ENCODE results near the gene RNPC3.
"Not testable (repeated sequence)": the region's sequence is repeated elsewhere in the genome, so short reads cannot be mapped to it uniquely, and the experiment has no call there.

Gene RNPC3

DNA sequence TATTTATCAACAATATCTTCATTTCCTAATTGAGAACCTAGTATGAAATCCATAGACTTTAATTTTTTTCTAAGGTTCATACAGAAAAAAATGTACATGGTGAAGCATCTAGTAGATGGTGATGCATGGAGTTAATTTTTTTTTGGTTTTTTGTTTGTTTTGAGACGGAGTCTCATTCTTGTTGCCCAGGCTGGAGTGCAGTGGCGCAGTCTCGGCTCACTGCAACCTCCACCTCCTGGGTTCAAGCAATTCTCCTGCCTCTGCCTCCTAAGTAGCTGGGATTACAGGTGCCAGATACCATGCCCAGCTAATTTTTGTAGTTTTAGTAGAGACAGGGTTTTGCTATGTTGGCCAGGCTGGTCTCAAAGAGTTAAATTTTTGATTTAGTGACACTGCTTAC, 35.6 kb downstream of the RNPC3 start:
- not testable (repeated sequence) for DNase-seq (ENCODE audit: low spot score)

DNA sequence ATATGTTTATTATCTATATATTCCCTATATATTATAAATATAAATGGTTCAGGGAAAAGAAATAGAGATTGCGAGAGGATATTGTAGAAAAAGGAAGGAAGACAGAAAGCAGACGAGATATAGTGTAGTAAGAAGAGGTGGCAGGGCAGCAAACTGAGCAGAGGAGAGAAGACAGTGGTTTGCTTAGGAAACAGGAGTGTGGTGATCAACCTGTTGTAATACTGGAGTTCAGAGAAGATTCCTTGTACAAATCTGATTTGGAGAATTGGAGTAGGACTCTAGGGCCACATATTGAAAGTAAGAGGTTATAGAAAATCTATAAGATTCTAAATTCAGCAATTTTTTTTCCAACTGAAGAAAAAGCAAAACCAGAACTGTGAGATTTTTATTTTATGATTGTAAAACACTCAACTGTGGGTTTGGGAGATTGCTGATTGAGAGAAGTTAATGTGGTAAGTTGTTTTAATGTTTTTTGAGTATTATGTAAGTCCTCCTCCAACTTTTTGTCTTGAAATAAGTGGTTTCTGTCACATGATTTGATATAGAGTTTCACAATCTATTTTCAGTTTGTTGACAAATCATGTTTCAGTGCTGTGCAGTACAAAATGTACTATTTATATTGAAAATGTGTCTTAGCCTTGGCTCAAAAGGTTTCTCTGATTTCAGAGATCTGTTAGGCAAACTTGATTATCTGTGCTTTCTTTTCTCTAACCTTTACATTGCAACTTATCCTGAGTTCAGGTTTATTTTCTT, 36.3 kb downstream of the RNPC3 start:
- DNase-seq (ENCODE audit: low spot score): peak; percentile 7

GRCh38 chr1:103563056-103563455, 37.6 kb downstream of the RNPC3 start:
- no peak for DNase-seq (ENCODE audit: low spot score)

- DNase-seq (ENCODE audit: low spot score): no peak
Measured at GRCh38 chr1:103569493-103569892, 44.0 kb downstream of the RNPC3 start.

- not testable (repeated sequence) for DNase-seq (ENCODE audit: low spot score)
Measured at GRCh38 chr1:103571289-103571688, 45.8 kb downstream of the RNPC3 start, which contains the start of gene AMY2B. Gene AMY2B (plus strand): TSS chr1:103571589. CDS start chr1:103571603, 14 bp downstream.

- no peak for DNase-seq (ENCODE audit: low spot score)
Measured at GRCh38 chr1:103576065-103576464, 50.6 kb downstream of the RNPC3 start.

- DNase-seq (ENCODE audit: low spot score): not testable (repeated sequence)
Measured at GRCh38 chr1:103576784-103577183, 51.3 kb downstream of the RNPC3 start.

GRCh38 chr1:103582464-103582863, 57.0 kb downstream of the RNPC3 start:
- no peak for DNase-seq (ENCODE audit: low spot score)

GRCh38 chr1:103583887-103584286, 58.4 kb downstream of the RNPC3 start:
- DNase-seq (ENCODE audit: low spot score): no peak

- DNase-seq (ENCODE audit: low spot score): no peak
Measured at GRCh38 chr1:103584537-103584936, 59.0 kb downstream of the RNPC3 start.

DNA sequence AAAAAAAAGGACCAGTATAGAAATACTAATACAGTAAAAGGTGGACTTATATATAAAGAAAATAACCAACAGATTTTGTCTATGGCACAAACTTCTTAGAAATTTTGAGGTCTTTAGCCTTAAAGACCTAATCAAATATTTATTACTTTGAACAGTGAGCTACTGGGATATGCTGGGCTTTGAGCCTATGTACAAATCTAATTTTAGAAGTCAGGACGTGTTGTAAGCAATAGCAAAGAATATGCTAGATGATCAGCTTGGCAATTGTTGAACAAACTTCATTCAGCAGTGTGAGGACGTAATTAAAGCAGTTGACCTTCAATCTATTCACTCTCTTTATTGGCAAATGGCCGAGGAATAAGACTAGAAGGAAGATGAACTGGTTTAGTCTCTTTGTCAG, 77.2 kb downstream of the RNPC3 start:
- DNase-seq (ENCODE audit: low spot score): not testable (repeated sequence)
